GM19035 (cell line): ENCODE measurements around the gene PHAF1.
A peak's percentile ranks its signal among the peaks of the same experiment; 100 is the strongest.

Experiments used
- ATAC-seq: cut with Tn5 transposase; IDR thresholded peaks from one replicate; pipeline ENCODE4 v1.9.1; 2021; ENCODE audit not compliant: unreplicated experiment

Gene PHAF1

GRCh38 chr16:67191995-67192681 is 82.4 kb downstream of the PHAF1 start, which contains the start of gene E2F4:
Gene E2F4 (plus strand): TSS chr16:67192155. CDS start chr16:67192228, 73 bp downstream.
- ATAC-seq = peak; percentile 90

GRCh38 chr16:67192781-67193361 is 83.1 kb downstream of the PHAF1 start:
- ATAC-seq = peak; percentile 5

GRCh38 chr16:67193536-67193935 is 83.8 kb downstream of the PHAF1 start:
- ATAC-seq = no peak

GRCh38 chr16:67194260-67194659 is 84.5 kb downstream of the PHAF1 start:
- ATAC-seq = no peak

- no peak for ATAC-seq
These were observed 85.9 kb downstream of the PHAF1 start for GRCh38 chr16:67195676-67196075.

GRCh38 chr16:67196881-67197280 is 87.1 kb downstream of the PHAF1 start:
- no peak for ATAC-seq

- no peak for ATAC-seq
These were observed 88.0 kb downstream of the PHAF1 start for GRCh38 chr16:67197704-67198103.
